Activated CD4-positive, CD25-positive, alpha-beta regulatory T cell treated with anti-CD3 and anti-CD28 coated beads, Interleukin-2, amount 50 U/mL, for 16 hours (primary cell): ENCODE measurements around the gene GORASP2.
"Not testable (repeated sequence)": the region's sequence is repeated elsewhere in the genome, so short reads cannot be mapped to it uniquely, and the experiment has no call there.

Source experiments
- DNase-seq: peaks from one replicate; pipeline ENCODE4 v3.0.0-alpha.2; 2020; ENCODE audit warnings: low read depth, low spot score

Gene GORASP2

DNA sequence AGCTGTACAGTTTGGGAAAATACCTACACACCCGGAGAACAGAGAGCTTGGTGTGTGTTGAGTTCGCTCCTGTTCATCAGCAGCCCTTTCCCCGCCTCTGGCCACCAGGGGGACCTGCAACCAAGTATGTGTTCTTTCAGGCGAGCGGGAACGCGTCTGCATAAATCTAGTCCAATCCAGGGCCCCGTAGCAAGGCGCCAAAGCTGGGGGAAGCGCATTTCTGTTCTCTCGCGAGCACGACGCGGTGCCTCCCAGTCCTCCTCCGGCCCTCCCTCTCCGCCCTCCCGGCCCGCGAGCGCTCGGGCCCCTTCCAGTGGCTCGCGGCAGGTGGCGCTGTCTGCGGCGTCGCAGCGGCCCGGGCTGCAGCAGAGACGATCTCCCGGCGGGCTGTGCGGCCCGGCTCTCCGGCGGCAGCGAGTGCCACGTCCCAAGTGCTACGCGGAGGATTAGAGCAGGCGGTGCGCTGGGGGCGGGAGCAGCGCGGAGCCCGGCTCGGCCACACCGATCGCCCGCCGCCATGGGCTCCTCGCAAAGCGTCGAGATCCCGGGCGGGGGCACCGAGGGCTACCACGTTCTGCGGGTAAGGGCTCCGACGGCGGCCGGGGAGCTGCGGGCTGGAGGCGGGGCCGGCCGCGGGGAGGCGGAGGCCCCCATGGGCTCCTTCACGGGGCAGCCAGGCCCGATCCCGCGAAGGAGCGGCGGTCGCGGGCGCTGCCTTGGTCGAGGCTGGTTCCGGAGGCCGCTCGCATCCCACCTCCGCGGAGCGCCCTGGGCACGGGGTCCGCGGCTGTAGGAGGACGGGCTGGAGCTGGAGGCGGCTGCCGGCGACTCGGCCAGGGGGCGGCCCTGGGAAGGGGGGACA lies at the start of gene GORASP2:
Gene GORASP2, plus strand, starts transcription at position 430 of the 862 bp plus-strand sequence. Its CDS starts 88 bp downstream, at position 518.
- DNase-seq: peak; percentile 97

DNA sequence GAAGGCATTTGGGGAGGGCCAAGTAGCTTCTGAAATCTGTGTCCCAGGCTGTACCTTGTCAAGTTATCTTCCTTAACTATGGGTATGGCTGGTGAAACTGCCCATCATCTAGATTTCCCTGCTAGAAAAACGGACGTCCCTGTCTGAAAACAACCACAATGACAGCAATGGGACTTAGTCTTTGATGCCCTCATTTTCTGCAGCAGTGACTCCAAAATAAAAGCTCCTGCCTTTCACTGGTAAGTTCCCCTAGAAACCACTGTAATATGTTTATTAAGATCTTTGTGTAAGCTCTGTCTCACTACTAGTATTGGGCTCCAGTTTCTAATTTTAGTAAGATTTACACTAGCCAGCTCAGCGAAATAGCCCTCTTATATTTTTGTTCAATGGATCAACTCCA lies 47.2 kb upstream of the GORASP2 start:
- DNase-seq: no peak

DNA sequence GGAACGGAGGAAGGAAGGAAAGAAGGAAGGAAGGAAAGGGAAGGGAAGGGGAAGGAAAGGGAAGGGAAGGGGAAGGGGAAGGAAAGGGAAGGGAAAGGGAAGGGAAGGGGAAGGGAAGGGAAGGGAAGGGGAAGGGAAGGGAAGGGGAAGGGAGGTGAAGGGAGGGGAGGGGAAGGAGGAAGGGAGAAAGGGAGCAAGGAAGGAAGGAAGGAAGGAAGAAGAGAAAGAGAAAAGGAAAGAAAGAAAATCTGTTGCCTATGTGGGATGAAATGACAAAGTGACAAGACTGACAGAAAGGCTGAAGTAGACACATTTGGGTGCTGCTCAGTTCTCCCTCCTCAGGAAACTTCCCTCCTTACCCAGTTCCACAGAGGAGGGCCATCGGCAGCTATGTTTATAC lies 46.3 kb upstream of the GORASP2 start:
- DNase-seq: no peak

DNA sequence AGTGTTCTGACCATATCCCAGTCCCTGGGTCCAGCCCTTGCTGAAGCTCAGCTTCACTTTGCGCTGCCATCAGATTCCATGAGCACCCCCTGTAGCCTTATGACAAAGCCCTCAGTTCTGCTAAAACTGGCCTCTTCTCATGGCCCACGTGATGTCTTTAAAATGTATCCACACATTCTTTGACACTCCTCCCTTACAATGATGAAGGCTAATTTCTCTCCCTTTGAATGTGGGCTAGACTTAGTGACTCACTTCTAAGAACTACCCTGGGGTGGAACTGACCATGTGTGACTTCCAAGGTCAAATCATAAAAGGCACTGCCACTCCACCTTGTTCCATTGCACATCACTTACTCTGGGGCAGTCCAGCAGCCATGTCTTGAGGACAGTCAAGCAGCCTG lies 45.4 kb upstream of the GORASP2 start:
- no peak for DNase-seq

DNA sequence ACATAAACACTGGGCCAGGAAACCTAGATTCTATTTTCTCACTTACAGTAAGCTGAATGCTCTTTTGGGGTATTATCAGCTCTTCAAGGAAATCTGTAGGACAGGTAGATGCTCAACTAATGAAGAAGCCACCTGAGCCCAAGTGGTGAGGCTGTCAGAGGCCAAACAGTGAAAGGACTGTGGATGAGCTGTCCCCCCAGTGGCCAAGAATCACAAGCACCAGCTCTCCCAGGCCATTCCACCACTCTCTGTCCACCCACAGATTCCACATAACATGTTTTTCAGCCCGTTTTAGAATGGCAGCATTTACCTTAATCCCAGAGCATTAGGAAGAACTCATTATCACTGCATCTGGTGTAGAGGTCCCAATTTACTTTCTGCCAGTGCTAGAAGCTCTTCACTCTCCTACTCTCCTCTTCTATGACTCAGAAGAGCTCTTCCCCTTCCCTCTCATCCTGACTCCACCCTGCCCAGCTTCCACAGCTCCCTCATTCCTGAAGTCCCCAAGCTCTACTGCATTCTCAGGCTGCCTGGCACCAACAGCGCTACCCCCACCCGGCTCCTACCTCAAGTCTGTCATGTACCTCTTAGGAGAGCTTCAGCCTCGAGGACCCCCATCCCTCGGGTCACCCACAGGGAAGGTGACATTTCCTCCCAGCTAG lies 43.8 kb upstream of the GORASP2 start:
- DNase-seq: no peak

DNA sequence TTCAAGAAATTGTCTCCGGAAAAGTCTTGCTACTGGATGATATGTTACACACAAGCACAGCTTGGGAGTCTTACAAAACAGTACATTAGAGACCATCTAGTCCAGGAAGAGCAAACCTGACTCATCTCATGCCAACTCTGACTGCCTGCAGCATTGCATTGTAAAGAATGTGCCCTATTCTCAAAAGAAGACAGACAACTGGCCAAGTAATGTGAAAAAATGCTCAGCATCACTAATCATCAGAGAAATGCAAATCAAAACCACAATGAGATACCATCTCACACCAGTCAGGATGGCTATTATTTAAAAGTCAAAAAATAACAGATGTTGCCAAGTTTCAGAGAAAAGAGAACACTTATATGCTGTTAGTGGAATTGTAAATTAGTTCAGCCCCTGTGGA lies 42.7 kb upstream of the GORASP2 start:
- DNase-seq: no peak

DNA sequence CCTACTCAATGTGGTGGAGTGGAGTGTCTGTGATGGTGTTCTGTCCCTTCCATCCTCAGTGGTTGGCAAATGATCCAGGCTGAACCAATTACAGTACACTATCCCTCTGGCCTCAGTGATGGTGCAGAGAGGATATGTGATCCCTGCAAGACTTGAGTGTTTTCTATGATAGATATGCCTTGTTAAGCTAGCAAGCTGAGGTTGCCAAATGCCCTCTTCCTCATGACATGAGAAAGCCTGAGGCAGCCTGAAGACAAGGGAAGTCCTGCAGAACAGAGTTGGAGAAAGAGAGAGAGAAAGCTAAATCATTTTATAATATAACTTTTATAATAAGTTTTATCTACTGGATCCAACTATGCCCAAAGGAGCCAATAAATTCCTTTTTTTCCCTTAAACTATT lies 41.6 kb upstream of the GORASP2 start:
- no peak for DNase-seq

DNA sequence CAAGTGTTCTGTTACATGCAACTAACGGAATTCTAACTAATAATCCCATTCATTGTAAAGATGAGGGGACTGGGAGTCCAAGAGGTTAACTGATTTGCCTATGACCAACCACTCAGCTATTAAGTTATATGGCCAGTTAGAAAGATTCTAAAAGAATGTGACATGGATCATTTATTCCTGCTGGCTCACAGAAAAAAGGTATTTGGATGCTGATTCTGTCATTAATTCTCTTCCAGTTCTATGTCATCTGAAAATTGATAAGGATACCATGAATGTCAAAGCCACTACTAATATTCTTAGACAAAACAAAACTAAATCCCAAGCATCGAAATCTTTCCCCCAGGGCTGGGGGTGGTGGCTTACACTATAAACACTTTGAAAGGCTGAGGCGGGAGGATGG lies 41.2 kb upstream of the GORASP2 start:
- no peak for DNase-seq

DNA sequence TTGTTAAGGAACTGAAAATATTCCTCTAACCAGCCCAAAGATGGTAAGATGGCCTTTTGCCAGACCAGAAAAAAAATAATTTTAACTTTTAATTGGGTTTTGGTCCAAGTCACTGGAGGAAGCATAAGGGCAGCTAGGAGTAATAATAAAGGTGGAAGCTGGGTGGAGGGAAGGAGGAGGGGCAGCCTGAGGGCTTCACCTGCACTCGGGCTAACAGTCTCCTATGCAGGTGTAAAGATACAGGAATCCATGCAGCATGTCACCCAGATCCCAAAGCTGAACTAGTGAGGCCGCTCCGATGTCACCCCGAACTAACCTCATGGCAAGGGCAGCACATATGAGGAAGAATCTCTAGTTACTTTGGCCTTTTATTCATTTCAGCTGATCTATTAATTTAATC lies 37.2 kb upstream of the GORASP2 start:
- no peak for DNase-seq

DNA sequence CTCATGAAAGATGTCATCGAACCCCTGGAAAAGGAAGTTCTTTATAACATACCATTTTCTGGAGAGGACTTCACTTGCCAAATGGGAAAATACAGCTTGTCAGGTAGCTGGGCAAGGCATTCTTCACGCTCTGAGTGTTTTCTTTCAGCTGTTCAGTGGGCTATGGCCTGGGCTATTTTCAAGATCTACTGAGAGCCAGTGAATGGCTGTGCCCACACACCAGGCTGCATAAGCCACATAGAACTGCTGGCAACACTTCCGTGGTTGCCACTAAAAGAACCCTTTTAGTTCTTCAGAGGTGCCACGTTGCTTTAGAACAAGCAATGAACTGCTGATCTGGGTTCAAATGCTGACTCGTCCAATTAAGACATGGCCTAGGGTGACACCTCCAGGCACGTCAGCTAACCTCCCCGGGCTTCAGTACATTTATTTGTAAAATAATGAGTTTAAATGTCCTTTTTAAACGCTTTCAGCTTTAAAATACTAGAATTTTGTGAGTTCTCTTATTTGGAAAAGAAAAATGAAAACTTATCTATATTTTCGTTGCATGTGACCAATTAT lies 36.6 kb upstream of the GORASP2 start:
- no peak for DNase-seq

DNA sequence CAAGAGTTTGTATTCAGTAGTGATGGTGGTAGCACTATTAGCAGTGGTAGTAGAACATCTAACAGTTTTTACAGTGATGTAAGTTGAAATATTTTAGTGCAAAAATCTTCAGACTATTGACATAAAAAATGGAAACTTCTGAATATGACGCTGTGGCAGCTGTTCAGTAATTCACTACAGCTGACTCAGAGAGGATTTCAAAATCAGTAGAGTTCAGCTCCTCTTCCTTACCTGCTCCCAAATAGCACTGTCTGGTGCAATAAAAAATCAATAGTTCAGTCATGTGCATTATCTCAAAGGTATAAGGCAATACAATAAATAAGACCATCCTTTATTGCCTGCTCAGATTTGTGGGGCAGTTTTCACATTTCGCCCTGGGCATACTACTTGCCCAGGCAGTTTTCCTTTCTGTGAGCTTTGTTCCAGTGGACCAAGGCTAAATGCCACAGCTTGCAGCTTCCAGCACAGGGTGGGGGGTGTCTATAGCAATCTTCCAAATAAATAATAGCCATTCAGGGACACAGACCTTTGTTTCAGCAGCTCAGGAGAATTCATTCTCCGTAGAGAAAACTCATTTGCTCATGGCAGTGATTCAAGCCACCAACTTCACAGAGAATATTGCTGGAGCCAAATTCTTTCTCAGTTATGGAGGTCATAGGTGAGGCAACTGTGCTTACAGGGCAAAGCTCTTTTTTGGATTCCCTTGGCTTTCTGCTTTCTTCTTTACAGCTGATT lies 33.9 kb upstream of the GORASP2 start:
- no peak for DNase-seq

DNA sequence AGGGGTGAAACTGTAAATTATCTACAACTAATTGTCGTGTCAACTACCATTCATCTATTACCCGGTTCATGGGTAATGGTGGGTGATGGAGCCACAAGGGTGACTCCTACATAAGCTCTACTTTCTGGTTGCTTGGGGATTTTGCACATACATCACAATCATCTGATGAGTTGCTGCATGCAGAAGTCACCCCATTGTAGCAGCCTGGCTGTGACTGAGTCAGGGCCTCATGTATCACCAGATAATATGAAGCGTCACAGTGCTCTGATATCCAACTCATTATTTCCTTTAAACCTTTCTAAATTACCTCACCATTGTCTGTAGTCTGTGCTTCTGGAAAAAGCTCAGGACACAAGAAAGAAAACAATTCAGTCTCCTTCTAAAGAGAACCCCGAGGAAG lies 32.4 kb upstream of the GORASP2 start:
- no peak for DNase-seq

DNA sequence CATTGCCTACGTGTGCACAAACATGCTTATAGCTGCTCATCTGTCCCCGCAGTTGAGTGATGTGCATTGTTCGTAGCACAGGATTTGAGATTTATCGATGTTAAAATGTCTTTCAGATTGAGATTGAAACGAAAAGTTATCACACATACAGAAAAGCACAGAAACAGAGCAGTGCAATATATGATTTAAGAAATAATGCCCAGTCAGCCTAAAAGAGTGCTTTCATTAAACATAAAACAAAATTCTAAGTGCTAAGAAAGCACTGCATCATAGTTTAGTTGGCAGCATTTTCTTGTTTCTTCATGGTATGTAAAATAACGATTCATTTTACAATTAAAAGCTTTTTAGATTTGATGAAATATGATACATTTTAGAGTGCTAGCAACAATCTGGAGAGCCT lies 31.9 kb upstream of the GORASP2 start:
- no peak for DNase-seq

DNA sequence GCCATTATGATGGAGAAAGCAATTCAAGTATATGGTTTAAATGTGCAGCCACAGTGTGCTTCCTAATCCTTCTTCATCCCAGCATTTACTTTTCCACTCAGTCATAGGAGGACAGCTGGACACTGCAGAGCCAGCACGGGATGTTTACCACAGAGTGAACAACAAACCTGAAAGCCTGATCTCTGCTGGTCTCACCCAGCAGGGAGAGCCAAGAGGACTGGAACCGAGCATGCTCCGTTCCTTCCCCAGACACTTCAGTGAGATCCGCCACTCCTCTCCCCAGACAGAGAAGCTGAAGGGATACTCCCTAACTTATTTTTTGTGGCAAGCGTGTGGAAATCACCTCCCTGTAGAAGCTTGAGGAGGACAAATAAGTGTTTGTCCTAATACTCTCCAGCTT lies 23.2 kb upstream of the GORASP2 start:
- DNase-seq: no peak

DNA sequence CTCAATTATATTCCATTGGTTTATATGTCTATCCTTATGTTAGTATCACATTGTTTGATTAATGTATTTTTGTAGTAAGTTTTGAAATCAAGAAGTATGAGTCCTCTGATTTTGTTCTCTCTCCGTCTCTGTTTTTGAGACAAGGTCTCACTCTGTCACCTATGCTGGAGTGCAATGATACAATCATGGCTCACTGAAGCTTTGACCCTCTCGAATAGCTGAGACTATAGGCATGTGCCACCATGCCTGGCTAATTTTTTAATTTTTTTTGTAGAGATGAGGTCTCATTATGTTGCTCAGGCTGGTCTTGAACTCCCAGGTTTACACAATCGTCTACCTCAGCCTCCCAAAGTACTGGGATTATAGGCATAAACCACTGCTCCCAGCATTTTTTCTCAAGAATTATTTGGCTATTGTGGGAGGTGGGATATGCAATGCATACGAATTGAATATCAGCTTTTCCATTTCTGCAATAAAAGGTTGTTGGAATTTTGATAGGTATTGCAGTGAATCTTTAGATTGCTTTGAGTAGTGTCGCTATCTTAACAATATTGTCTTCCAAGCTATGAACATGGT lies 17.7 kb upstream of the GORASP2 start:
- no peak for DNase-seq

DNA sequence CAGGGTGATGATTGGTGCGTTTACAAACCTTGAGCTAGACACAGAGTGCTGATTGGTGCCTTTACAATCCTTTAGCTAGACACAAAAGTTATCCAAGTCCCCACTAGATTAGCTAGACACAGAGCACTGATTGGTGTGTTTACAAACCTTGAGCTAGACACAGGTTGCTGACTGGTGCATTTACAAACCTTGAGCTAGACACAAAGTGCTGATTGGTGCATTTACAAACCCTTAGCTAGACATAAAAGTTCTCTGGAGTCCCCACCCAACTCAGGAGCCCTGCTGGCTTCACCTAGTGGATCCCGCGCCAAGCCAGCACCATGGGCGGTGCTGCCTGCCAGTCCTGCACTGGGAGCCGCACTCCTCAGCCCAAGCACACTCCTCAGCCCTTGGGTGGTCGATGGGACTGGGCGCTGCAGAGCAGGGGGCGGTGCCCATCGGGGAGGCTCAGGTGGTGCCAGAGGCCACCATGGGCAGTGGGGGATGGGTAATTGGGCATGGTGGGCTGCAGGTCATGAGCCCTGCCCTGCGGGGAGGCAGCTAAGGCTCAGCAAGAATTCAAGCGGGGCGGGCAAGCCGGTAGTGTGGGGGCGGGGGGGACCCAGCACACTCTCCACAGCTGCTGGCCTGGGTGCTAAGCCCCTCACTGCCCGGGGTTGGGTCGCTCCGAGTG lies 13.9 kb upstream of the GORASP2 start:
- DNase-seq: not testable (repeated sequence)

DNA sequence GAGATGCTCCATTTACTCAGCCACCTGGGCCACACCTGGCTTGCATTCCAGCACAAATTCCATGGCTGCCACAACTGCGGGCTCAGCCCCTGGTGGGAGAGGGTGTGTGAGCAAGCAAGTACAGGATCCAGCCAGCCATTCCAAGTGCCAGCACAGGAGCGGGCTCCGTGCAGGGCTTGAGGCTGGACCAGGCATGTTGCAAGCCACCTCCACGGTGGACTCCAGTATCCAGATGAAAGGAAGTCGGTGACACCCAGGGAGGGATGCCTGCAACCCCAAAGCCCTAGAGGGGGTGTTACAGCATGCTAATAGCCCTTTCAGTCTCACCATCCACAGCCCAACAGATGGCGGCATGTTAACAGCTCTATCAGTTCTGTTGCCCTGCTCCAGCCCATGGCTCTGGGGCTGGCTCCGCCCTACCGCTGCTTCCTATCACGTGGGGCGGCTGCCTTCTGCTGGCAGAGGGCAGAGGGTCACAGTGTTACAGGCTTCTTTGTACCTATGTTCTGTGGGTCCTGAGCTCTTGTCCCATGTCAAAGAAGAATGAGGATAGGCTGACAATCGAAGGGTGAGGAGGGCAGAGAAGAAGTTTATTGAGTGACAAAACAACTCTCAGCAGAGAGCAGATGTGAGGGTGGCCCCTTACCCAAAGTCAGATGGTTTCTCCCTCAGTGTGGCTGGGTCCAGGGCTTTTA lies 11.7 kb upstream of the GORASP2 start:
- DNase-seq: no peak

DNA sequence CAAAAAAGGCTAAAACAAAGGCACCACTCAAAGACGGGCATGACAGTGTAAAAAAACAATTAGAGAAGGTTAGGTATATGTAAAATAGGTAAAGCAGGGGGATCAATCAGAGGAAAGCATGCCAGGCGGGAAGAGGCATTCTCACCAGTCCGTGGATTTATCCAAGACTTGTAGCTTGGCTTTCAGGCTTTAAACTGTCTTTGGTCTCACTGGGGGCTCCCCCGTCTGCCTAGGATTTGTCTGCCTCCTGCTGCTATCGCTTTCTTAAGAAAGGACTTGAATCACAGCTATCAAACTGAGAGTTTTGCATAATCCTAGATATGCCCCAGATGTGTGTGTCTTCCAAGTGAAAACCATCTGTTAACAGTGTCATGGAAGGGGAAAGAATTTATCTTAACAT lies 11.1 kb upstream of the GORASP2 start:
- no peak for DNase-seq

DNA sequence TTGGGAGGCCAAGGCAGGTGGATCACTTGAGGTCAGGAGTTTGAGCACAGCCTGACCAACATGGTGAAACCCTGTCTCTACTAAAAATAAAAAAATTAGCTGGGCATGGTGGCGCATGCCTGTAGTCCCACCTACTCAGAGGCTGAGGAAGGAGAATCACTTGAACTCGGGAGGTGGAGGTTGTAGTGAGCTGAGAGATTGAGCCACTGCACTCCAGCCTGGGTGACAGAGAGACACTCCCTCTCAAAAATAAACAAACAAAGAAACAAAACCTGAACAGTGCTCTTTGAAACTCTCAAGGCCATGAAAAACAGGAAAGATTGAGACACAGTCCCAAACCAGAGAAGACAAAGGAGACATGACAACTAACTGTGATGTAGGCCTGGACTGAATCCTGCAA lies 7.2 kb upstream of the GORASP2 start:
- DNase-seq: not testable (repeated sequence)

DNA sequence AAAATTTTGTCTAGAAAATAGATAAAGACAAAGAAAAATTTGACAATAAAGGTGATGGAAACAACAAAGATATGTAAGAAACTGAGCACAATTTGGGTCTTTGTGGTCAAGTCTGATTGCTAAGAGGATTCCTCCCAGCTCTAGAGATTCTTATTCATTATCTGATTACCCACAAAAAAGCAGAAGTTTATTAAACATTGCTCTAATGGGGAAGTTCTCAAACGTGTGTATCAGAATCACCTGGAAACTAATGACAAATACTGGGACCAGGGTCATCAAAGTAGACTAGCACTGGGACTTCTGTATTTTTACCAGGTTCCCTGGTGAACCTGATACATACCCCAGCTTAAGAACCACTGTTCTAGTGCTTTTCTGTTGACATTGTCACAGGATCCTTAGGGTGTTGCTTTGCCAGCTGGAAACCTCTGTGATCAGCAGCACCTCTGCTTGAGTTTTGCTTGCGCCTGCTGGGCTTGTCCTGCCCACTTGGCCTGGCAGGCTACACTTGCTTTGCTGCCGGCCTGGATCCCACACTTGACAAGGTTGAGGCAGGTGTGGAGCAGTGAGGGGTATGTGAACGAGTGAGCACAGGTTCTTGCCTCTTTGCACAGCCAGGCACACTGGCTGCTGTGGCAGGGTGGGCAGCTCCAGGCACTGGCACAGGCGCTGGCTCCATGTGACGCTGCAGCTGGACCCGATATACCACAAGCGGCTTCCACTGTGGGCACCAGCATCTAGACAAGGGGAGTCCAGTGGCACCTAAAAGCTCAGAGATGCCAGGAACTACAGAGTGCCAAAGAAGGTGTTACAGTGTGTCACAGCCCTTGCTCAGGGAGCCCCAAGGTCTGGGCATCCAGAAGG lies 6.2 kb upstream of the GORASP2 start:
- DNase-seq: no peak
